Measurements from ENCODE around the gene HS3ST2.

- TF ChIP-seq EZH2 (IDR thresholded peaks at IDR 0.05; ENCODE audit: borderline replicate concordance, low read depth, low read length, severe bottlenecking) (no peak), CTCF (IDR thresholded peaks at IDR 0.05; ENCODE audit: borderline replicate concordance, extremely low read depth, low read length, poor library complexity, severe bottlenecking) (no peak)
These were observed 147.2 kb downstream of the HS3ST2 start for GRCh38 chr16:22961206-22961605.

Data from DND-41 (cell line).